ENCODE measurements around the gene EIF3CL.
"Not testable (repeated sequence)": the region's sequence is repeated elsewhere in the genome, so short reads cannot be mapped to it uniquely, and the experiment has no call there.

Gene EIF3CL, protein sequence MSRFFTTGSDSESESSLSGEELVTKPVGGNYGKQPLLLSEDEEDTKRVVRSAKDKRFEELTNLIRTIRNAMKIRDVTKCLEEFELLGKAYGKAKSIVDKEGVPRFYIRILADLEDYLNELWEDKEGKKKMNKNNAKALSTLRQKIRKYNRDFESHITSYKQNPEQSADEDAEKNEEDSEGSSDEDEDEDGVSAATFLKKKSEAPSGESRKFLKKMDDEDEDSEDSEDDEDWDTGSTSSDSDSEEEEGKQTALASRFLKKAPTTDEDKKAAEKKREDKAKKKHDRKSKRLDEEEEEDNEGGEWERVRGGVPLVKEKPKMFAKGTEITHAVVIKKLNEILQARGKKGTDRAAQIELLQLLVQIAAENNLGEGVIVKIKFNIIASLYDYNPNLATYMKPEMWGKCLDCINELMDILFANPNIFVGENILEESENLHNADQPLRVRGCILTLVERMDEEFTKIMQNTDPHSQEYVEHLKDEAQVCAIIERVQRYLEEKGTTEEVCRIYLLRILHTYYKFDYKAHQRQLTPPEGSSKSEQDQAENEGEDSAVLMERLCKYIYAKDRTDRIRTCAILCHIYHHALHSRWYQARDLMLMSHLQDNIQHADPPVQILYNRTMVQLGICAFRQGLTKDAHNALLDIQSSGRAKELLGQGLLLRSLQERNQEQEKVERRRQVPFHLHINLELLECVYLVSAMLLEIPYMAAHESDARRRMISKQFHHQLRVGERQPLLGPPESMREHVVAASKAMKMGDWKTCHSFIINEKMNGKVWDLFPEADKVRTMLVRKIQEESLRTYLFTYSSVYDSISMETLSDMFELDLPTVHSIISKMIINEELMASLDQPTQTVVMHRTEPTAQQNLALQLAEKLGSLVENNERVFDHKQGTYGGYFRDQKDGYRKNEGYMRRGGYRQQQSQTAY

DNA sequence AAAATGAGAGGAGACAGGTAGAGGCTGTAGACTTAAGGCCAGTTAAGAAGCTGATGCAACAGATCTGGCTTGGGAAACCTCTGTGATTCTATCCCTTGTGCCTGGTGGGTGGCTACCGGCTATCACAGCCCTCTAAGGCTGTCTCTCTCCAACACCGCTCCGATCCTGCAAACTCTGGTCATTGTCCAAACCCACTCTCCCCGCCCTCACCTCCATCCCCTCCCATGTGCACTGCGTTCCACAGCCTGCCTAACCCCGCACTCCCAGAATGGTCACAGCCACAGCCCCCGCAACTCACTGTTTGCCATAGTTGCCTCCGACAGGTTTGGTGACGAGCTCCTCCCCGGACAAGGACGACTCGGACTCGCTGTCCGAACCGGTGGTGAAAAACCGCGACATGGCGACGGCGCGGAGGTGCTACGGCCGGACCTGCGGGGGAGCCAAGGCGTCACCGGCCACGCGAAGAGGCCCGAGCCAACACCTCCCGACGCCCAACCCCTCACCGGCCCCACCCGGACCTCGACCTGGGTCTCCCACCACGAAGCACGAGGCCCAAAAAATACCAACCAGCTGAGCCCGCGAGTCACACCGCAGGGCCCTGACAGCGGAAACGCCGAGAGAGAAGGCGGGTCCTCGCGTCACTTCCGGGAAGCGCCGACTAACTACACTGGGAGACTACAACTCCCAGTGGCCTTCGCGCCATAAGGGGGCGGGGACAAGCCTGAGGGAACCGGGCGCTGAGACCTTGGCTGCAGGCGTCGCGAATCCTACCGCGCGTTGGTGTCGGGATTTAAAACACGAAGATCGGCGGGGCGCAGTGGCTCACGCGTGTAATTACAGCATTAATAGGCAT is at the start of gene EIF3CL:
Gene EIF3CL, minus strand, starts transcription at position 622 of the 853 bp plus-strand sequence. Its CDS starts 223 bp downstream, at position 399.
- not testable (repeated sequence) for DNase-seq

DNA sequence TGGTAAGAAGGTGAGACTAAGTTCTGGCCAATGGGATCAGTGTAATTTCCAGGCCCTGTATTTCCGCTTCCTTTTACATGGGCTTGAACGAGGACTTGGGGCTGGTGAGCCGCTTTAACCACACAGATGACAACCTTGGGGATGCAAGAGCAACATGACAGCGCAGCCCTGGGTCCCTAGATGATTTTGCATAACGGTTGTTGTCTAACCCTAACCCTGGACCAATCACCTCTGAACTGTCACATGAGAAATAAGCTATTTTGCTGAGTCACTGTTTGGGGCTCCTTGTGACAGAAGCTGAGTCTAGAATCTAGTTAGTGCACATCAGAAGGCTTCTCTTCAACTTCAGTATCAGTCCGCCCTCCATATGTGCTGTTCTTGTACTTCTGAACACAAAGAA is 43.4 kb upstream of the EIF3CL start:
- DNase-seq = not testable (repeated sequence)

DNA sequence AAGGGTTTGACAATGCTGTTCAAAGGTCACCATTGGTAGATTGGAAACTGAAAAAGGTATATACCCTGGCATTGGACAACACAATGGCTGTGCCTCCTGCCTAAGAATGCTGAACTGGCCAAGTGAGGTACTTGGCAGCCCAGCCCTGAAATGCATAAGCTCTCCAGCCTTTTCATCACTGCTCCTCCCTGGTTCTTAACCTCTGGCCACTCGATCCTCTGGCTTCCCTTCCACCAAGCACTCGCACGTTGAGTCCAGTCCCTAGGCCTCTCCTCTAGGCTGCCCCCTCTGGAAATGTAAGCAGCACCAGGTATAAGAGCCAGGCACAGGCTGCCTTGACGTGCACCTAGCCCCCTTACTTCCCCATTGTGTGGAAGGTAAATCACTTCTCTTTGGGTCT is 42.7 kb upstream of the EIF3CL start:
- not testable (repeated sequence) for DNase-seq

DNA sequence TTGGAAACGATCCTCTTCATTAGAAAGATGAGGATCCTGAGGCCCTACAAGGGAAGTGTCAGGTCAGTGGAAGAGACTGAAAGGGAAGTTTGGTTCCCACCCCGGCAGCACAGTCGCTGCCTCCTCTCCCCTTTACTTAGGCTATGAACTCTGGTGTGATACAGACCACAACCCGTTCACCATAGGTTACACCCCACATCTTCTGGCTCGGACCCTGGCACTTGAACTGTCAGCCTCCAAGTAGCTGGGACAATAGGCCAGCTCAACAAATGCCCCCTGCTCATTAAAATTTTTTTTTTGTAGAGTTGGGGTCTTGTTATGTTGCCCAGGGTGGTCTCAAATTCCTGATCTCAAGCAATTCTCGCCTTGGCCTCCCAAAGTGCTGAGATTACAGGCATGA is 40.3 kb upstream of the EIF3CL start:
- not testable (repeated sequence) for DNase-seq

DNA sequence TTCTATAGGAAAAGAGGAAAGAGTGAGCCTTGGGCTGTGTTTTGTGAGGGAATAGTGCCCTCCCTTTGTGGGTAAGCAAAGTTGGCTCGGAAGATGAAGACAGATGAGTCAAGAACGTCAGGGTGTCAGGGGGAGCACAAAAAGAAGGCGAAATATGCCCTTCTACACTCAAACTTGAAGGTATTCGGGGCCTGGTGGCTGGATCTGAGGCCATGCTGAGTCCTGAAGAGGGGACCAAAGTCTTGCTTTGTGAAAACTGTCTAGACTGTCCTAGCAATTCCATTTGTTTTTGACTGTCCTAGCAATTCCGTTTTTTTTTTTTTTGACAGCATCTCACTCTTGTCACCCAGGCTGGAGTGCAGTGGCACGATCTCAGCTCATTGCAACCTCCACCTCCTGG is 35.3 kb upstream of the EIF3CL start:
- not testable (repeated sequence) for DNase-seq

DNA sequence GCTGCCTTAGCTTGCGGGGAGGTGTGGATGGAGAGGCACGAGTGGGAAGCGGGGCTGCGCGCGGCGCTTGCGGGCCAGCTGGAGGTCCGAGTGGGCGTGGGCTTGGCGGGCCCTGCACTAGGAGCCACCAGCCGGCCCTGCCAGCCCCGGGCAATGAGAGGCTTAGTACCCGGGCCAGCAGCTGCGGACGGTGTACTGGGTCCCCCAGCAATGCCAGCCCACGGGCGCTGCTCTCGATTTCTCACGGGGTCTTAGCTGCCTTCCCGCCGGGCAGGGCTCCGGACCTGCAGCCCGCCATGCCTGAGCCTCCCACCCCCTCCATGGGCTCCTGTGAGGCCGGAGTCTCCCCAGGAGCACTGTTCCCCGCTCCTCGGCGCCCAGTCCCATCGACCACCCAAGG is 31.7 kb upstream of the EIF3CL start:
- DNase-seq = not testable (repeated sequence)

DNA sequence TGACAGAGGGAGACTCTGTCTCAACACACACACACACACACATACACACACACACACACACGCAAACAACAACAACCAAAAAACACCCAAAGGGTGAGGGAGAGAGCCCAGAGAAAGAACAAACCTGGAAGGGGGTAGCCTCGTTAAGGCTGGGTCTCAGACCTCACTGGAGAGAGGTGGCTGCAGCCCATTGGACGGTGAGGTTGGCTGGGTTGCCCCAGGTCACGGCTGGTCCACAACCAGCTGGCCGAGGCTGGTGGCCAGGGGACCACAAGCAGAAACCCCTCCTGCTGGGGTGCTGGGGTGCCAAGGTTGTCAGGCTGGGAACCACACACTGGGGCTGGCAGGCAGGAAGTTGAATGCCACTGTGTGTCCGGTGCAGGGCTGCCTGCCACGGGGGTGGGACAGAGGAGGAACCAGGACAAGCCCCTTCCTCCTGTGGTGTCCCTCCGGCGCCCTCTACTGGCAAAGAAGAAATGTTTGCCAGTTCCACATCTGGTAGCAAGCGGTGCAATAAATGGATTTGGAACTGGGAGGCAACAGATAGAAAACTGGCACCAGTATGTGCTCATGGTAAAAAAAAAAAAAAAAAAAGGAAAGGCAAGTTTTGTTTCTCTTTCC is 22.5 kb upstream of the EIF3CL start:
- DNase-seq = not testable (repeated sequence)

DNA sequence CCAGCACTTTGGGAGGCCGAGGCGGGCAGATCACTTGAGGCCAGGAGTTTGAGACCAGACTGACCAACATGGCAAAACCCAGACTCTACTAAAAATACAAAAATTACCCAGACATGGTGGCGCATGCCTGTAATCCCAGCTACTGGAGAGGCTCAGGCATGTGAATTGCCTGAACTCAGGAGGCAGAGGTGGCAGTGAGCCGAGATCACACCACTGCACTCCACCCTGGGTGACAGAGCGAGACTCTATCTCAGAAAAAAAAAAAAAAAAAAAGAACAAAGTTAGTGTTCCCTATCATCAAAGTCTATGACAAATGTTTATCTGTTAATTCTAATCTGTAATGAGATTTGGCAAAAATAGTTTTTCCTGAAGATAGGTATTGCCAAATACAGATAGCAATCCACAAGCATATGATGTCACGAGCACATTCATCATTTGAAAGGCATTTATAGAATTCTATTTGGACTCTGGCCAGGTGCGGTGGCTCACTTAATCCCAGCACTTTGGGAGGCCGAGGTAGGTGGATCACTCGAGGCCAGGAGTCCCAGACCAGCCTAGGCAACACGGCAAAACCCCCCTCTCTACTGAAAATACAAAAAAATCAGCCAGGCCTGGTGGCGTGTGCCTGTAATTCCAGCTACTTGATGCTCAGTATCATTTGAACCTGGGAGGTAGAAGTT is 17.6 kb upstream of the EIF3CL start:
- DNase-seq = not testable (repeated sequence)

DNA sequence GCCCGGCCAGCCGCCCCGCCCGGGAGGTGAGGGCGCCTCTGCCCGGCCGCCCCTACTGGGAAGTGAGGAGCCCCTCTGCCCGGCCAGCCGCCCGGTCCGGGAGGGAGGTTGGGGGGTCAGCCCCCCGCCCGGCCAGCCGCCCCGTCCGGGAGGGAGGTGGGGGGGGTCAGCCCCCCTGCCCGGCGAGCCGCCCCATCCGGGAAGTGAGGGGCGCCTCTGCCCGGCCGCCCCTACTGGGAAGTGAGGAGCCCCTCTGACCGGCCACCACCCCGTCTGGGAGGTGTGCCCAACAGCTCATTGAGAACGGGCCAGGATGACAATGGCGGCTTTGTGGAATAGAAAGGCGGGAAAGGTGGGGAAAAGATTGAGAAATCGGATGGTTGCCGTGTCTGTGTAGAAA is 13.4 kb upstream of the EIF3CL start:
- DNase-seq = not testable (repeated sequence)

DNA sequence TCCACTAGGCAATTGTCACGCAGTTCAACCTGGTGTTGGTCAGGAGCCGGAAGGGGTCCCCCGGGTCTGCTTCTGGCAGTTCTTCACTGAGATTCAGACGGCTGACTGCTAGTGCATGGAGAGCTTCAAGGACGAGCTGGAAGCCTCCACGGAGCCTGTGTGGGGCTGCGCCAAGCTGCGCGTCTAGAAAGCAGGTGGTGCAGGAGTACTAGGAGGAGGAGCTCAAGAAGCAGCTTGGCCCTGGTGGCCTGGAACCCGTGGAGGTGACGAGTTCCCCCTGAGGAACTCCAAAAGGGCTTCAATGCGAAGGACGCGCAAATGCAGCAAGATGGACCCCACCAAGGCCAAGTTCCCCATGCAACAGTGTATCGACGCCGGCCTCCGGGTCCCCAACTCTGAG is 10.9 kb upstream of the EIF3CL start:
- not testable (repeated sequence) for DNase-seq

DNA sequence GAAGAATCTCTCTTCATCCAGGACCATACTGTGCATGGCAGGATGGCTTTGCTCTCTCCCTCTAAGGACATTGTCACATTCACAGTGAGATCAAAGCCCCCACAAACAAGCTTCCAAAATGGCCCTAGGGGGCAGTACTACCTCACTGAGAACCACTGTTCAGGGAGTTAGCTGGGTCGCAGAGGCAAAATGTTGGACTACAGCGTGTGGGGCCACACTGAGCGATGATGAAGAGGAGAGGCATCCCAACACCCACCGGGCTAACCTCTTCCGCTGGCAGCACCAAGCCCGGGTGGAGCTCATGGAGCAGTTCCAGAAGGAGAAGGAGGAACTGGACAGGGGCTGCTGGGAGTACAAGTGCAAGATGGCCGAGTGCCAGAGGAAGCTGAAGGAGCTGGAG is 9.9 kb upstream of the EIF3CL start:
- not testable (repeated sequence) for DNase-seq

DNA sequence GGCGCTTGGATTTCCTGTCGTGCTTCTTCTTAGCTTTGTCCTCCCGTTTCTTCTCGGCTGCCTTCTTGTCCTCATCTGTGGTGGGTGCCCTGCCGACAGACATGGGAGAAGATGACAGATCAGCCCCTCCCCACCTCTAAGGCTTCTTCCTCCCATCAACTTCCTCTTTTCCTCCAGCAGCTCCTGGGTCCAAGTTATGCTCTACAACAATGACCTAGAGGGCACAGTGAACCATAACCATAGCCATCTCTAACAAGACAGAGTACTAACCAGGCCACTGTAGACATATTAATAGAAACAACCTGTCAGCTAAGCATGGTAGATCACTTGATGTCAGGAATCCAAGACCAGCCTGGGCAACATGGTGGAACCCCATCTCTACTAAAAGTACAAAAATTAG is 11.6 kb downstream of the EIF3CL start:
- not testable (repeated sequence) for DNase-seq

DNA sequence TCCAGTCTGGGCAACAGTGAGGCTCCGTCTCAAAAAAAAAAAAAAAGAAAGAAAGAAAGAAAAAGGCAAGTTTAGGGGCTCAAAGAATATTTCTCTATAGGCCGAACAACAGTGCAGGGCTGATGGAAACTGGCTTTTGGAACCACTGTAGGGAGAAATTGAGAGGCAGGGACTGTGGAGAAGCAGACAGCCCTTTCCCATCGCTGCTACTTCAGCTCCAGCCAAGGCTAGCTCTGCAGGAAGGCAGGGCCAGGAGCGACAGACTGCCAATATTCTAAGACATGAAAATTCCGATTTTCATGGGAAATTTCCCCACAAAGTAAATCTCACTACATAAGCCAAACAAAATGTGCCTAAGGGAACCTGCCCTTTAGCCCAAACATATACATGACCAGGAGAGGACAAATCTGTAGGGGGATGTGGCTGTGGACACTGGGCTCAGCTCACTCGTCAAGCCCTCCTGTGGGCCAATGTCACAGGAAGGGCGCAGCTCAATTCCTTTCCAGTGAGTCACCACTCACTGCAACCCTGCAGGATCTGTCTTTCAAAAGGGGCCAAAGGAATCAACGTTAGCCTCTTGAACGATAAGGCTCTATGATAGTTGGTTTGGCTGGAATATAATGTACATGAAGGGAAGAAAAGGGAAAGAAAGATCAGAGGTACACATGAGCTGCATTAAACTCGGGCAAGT is 21.3 kb downstream of the EIF3CL start:
- not testable (repeated sequence) for DNase-seq

DNA sequence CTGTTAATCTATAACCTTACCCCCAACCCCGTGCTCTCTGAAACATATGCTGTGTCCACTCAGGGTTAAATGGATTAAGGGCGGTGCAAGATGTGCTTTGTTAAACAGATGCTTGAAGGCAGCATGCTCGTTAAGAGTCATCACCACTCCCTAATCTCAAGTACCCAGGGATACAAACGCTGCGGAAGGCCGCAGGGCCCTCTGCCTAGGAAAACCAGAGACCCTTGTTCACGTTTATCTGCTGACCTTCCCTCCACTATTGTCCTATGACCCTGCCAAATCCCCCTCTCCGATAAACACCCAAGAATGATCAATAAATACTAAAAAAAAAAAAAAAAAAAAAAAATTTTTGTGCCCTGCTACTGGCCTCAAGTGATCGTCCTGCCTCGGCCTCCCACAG is 25.8 kb downstream of the EIF3CL start:
- DNase-seq = not testable (repeated sequence)

DNA sequence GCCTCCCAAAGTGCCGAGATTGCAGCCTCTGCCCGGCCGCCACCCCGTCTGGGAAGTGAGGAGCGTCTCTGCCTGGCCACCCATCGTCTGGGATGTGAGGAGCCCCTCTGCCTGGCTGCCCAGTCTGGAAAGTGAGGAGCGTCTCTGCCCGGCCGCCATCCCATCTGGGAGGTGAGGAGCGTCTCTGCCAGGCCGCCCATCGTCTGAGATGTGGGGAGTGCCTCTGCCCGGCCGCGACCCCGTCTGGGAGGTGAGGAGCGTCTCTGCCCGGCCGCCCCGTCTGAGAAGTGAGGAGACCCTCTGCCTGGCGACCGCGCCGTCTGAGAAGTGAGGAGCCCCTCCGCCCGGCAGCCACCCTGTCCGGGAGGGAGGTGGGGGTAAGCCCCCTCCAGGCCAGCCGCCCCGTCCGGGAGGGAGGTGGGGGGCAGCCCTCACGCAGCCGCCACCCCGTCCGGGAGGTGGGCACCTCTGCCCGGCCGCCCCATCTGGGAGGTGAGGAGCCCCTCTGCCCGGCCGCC is 26.5 kb downstream of the EIF3CL start:
- DNase-seq = not testable (repeated sequence)

DNA sequence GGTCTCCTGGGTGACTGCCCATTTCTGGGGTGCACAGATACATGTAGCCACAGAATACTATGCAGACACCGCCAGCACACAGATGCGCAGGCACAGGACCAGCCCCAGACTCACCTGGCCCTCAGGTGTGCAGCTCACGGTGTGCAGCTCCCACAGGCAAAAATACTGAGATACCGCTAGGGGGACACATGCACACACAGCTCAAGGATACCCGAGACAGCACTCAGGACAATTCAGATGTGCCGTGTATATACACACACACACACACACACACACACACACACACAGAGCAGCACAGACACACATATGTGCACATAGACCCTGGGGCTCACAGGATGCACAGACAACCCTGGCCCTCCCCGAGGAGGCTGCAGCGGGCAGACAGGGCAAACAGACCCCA is 28.5 kb downstream of the EIF3CL start:
- DNase-seq = not testable (repeated sequence)

DNA sequence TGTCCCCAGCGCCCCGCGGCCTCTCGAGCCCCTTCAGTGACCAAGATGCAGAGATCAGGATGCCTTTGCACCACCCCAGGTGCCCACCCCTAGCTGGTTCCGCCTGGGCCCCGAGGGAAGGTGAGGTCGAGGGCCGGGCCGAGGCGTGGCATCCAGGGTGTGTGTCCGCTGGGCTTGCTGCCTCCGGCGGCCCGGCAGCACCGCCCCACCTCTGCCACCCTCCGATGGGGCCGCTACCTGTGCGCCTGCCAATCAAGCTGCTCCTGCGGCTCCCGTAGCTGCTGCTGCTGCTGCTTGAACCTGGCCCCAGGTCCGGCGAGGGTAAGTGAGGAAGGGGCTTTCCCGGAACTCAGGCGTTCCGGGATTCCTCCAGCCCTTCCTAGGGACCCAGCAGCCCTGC is 29.4 kb downstream of the EIF3CL start:
- DNase-seq = not testable (repeated sequence)

DNA sequence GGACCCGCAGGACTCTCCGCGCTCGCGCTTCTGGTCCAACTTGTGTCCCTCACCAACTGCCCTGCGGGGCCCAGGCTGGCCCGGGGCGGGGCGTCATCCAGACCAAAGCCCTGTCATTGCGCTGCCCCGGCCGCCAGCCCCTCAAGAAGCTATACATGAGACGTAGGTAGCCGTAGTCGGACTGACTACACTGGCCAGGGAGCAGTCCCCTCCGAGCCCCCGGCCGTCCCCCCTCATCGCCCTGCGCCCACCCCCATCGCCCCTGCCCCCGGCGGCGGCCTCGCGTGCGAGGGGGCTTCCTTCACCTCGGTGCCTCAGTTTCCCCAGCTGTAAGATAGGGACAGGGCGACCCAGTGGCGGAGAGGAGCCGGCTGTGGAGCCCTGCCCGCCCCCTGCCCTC is 35.7 kb downstream of the EIF3CL start:
- not testable (repeated sequence) for DNase-seq

DNA sequence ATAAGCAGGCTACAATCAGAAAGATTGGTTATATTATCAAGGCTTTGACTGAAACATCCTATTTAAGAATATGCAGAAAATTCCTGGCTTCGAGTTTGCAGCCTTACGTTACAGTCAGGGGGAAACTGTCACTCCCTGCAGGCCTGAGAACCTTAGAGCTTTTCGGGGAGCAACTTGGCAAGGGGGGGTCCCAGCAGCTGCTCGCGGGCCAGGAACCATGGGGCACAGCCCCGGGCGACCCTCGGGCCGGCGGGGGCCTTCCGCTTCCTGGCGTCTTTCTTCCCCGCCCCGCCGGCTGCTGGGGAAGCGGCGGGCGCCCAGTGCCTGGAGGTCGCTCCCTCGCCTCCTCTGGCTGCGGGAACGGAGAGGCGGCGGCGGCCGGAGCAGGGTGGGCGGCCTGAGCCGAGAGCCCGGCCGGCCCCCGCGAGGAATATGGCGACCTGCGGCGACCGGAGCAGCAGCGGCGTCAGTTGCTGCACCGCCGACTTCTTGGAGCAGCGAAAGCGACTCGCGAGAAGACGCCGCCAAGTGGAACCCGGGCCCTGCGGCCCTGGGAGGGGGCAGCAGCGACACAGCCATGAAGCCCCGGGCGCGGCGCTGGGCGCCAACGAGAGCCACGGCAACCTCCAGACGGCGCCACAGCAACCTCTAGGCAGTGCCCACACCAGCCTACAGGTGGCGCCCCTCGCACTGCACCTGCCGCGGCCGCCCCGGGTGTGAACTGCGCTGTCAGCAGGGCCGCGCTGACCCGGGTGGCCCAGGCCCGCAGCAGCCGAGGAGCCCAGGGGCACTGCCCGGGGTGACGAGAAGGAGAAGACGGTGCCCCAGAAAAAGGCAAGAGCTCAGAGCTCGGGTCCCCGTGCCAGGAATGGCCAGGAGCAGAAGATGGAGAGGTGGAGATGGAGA is 39.1 kb downstream of the EIF3CL start:
- DNase-seq = not testable (repeated sequence)

DNA sequence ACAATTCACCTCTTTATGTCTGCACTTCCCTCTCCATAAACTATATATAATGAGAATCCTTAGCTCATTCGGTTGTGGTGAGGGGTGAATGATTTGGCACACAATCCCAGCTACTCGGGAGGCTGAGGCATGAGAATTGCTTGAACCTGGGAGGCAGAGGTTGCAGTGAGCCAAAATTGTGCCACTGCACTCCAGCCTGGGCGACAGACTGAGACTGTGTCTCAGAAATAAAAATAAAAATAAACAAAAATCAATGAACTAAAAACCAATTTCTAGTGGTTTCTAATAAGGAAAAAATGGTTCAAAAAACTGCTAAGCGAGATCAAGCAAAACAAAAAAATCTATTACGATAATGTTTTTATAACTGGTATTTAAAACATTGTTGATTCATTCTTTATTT is 40.2 kb downstream of the EIF3CL start, which contains the start of gene NPIPB6:
Gene NPIPB6, minus strand, starts transcription at position 101 of the 400 bp plus-strand sequence. CDS start 686 bp downstream, outside the sequence.
- DNase-seq = not testable (repeated sequence)

Data from hematopoietic multipotent progenitor cell treated with erythropoietin and hydrocortisone succinate and interleukin-3 and kit ligand, for 6 days (in vitro differentiated cells).